HCT116 (cell line): ENCODE data around the gene DHRS7. TPM values are rescaled to one million over a fixed set of nuclear protein-coding genes. Genes with fewer than 3 reads are reported as not detected.

ENCODE experiments used
- ATAC-seq: fragments of 200-7000 bp; cut with Tn5 transposase; 2 replicates; pipeline ENCODE4 v1.9.1; 2020; ENCODE audit warnings: mild to moderate bottlenecking, moderate library complexity
- BruUV-seq: library from RNA; stranded (reverse); fragments of 400-500 nt; replicated peaks from 2 replicates; lab custom pipeline; 2021; lab: Mats Ljungman, UMichigan
- CTCF ChIA-PET: fragments of 300-600 bp; sonication (Branson Sonifier 250); formaldehyde crosslinking; loops from one replicate; lab custom pipeline; 2021; ENCODE audit warnings: antibody characterized with exemption; lab: Charles Lee
- POLR2A ChIA-PET: fragments of 300-600, 350-600 bp; sonication (Branson Sonifier 250); formaldehyde crosslinking; loops from one replicate; lab custom pipeline; 2021; ENCODE audit warnings: antibody characterized with exemption; lab: Charles Lee
- RAD21 ChIA-PET, 2 experiments: fragments of 300-600 bp; sonication (Branson Sonifier 250); formaldehyde crosslinking; loops; one replicate each; lab custom pipeline; 2023; ENCODE audit warnings: low total read pairs in 2 of 2; ENCODE audit not compliant: uncharacterized antibody in 2 of 2, unreplicated experiment in 2 of 2, low non-redundant PET in 1 of 2; lab: Charles Lee
- DNase-seq: peaks from one replicate; pipeline ENCODE4 v3.0.0-alpha.2; 2010; ENCODE audit warnings: low read depth, low spot score
- H2AFZ ChIP-seq: fragments of 200-600 bp; shearing (Covaris generic), sonication (generic); 2 replicates; pipeline ENCODE4 v1.6.1; 2017; ENCODE audit warnings: low read depth, mixed run types, mixed read lengths, antibody characterized with exemption, low read length; ENCODE audit not compliant: poor library complexity, severe bottlenecking
- H3K27ac ChIP-seq: 2 replicates; pipeline ENCODE4 v1.5.1; 2012; ENCODE audit warnings: low read depth, low read length
- H3K27me3 ChIP-seq: fragments of 200-600 bp; sonication (generic); 2 replicates; pipeline ENCODE4 v1.6.1; 2016; ENCODE audit warnings: mixed run types, low read length, mixed read lengths; ENCODE audit not compliant: insufficient read depth
- H3K36me3 ChIP-seq, 2 experiments: fragments of 200-500 bp in 1 of 2; fragments of 200-600 bp in 1 of 2; sonication (Bioruptor generic) in 1 of 2; sonication (generic) in 1 of 2; 2 replicates each; pipeline versions ENCODE4 v1.5.1 to v1.6.1; 2014 to 2016; ENCODE audit warnings: low read length in 2 of 2, inconsistent platforms in 1 of 2, mixed read lengths in 1 of 2, mixed run types in 1 of 2; ENCODE audit not compliant: insufficient read depth in 2 of 2, control insufficient read depth in 1 of 2
- H3K4me1 ChIP-seq, 2 experiments: fragments of 200-600 bp in 1 of 2; sonication (generic) in 1 of 2; 2 replicates each; pipeline versions ENCODE4 v1.5.1 to v1.6.1; 2012 to 2017; ENCODE audit warnings: low read length in 2 of 2, inconsistent platforms in 1 of 2, mild to moderate bottlenecking in 1 of 2, mixed read lengths in 1 of 2, mixed run types in 1 of 2, moderate library complexity in 1 of 2; ENCODE audit not compliant: insufficient read depth in 2 of 2, control insufficient read depth in 1 of 2
- H3K4me2 ChIP-seq: fragments of 200-600 bp; sonication (generic); 2 replicates; pipeline ENCODE4 v1.6.1; 2017; ENCODE audit warnings: mixed run types, low read length, mixed read lengths
- H3K4me3 ChIP-seq, 2 experiments: fragments of 200-600 bp in 1 of 2; sonication (generic) in 1 of 2; replicated peaks in 1 of 2; 2 replicates each; pipeline ENCODE4 v1.5.1; 2011 to 2016; ENCODE audit warnings: low read length in 2 of 2, control low read depth in 1 of 2, low read depth in 1 of 2, mild to moderate bottlenecking in 1 of 2, mixed read lengths in 1 of 2, mixed run types in 1 of 2
- H3K79me2 ChIP-seq: fragments of 200-600 bp; sonication (generic); 2 replicates; pipeline ENCODE4 v1.6.1; 2017; ENCODE audit warnings: mild to moderate bottlenecking, mixed run types, low read length, moderate library complexity, mixed read lengths; ENCODE audit not compliant: insufficient read depth
- H3K9ac ChIP-seq: fragments of 200-600 bp; sonication (generic); 2 replicates; pipeline ENCODE4 v1.6.1; 2016; ENCODE audit warnings: low read length, mixed read lengths
- H3K9me2 ChIP-seq: fragments of 200-600 bp; sonication (generic), shearing (Covaris generic); 2 replicates; pipeline ENCODE4 v1.6.1; 2017; ENCODE audit warnings: mixed run types, mild to moderate bottlenecking, moderate library complexity; ENCODE audit not compliant: insufficient read depth
- H3K9me3 ChIP-seq, 2 experiments: fragments of 200-500 bp in 1 of 2; fragments of 200-600 bp in 1 of 2; sonication (Bioruptor generic) in 1 of 2; sonication (generic) in 1 of 2; 2 replicates each; pipeline ENCODE4 v1.6.1; 2014 to 2017; ENCODE audit warnings: low read length in 2 of 2, mixed read lengths in 2 of 2, inconsistent platforms in 1 of 2, low read depth in 1 of 2, mild to moderate bottlenecking in 1 of 2, mixed run types in 1 of 2, moderate library complexity in 1 of 2; ENCODE audit not compliant: control insufficient read depth in 1 of 2, insufficient read depth in 1 of 2
- H4K20me1 ChIP-seq: fragments of 200-600 bp; sonication (generic), shearing (Covaris generic); 2 replicates; pipeline ENCODE4 v1.6.1; 2017; ENCODE audit warnings: mixed run types, mild to moderate bottlenecking, moderate library complexity; ENCODE audit not compliant: insufficient read depth
- ATF3 ChIP-seq: IDR thresholded peaks from 2 replicates; pipeline ENCODE4 v1.6.1; 2012
- CEBPB ChIP-seq: IDR thresholded peaks from 2 replicates; pipeline ENCODE4 v1.6.1; 2012; ENCODE audit warnings: low read depth
- CTCF ChIP-seq, 3 experiments: fragments of 200-600 bp in 1 of 3; sonication (generic) in 1 of 3; IDR thresholded peaks in 2 of 3; conservative IDR thresholded peaks in 1 of 3; 2 replicates each; pipeline ENCODE4 v1.5.1; 2012 to 2017; ENCODE audit warnings: low read depth in 2 of 3, low read length in 2 of 3, antibody characterized with exemption in 1 of 3, borderline replicate concordance in 1 of 3, control low read depth in 1 of 3, mild to moderate bottlenecking in 1 of 3, mixed read lengths in 1 of 3, mixed run types in 1 of 3, moderate library complexity in 1 of 3; ENCODE audit not compliant: insufficient read depth in 1 of 3
- EGR1 ChIP-seq: IDR thresholded peaks from 2 replicates; pipeline ENCODE4 v1.6.1; 2012; ENCODE audit warnings: low read depth
- ELF1 ChIP-seq: IDR thresholded peaks from 2 replicates; pipeline ENCODE4 v1.6.1; 2012; ENCODE audit warnings: low read depth, borderline replicate concordance
- EZH2 ChIP-seq: fragments of 200-600 bp; sonication (generic); IDR thresholded peaks from 2 replicates; pipeline ENCODE4 v1.6.1; 2017; ENCODE audit warnings: antibody characterized with exemption, mixed run types
- EZH2phosphoT487 ChIP-seq: fragments of 200-600 bp; IDR thresholded peaks from 2 replicates; pipeline ENCODE4 v1.6.1; 2018; ENCODE audit warnings: antibody characterized with exemption, borderline replicate concordance
- FOSL1 ChIP-seq: IDR thresholded peaks from 2 replicates; pipeline ENCODE4 v1.6.1; 2012; ENCODE audit warnings: low read depth
- JUND ChIP-seq: IDR thresholded peaks from 2 replicates; pipeline ENCODE4 v1.6.1; 2012
- POLR2A ChIP-seq: IDR thresholded peaks from 2 replicates; pipeline ENCODE4 v1.7.0; 2011; ENCODE audit warnings: borderline replicate concordance; ENCODE audit not compliant: insufficient read depth, insufficient read length; ENCODE audit errors: extremely low read depth
- SRF ChIP-seq: IDR thresholded peaks from 2 replicates; pipeline ENCODE4 v1.6.1; 2012; ENCODE audit warnings: low read depth
- TCF7L2 ChIP-seq: IDR thresholded peaks from 2 replicates; pipeline ENCODE4 v1.7.0; 2011; ENCODE audit warnings: borderline replicate concordance, inconsistent platforms; ENCODE audit not compliant: insufficient read depth, insufficient read length; ENCODE audit errors: extremely low read depth
- ZBTB33 ChIP-seq: IDR thresholded peaks from 2 replicates; pipeline ENCODE4 v1.6.1; 2011; ENCODE audit warnings: mild to moderate bottlenecking, low read length, moderate library complexity; ENCODE audit not compliant: insufficient replicate concordance; ENCODE audit errors: extremely low read depth
- intact Hi-C: fragments of 100-400 bp; cut with micrococcal nuclease; formaldehyde crosslinking; loops from 2 replicates; pipeline ENCODE4 v1.10.0; 2022
- total RNA-seq: library from RNA; stranded (reverse); gene quantifications from one replicate; pipeline ENCODE4 v1.2.1, GENCODE V29; 2021; ENCODE audit not compliant: unreplicated experiment

The DHRS7 gene
- total RNA-seq, 1 experiment from 2014 or later: 43.8 TPM

- Histone ChIP-seq H2AFZ (no peak overlapping the region), H3K36me3 (no peaks in the 10 kb centered on the region), H3K4me3 (no peak overlapping the region), H3K9me2 (no peaks in the 10 kb centered on the region), H3K4me1 (no peaks in the 10 kb centered on the region), H3K79me2 (no peaks in the 10 kb centered on the region), H3K4me2 (no peak overlapping the region), H3K9me3 (no peaks in the 10 kb centered on the region), H3K27ac (no peak overlapping the region), H4K20me1 (no peaks in the 10 kb centered on the region), H3K27me3 (no peaks in the 10 kb centered on the region), H3K9ac (no peak overlapping the region)
- ChIA-PET CTCF (no interaction called here), POLR2A (no interaction called here), RAD21 (no interaction called here)
- no TSS peak for BruUV-seq
- DNase-seq: no peak
- intact Hi-C loops: no loop called here
- no peak for TF ChIP-seq ATF3
- no peak for TF ChIP-seq POLR2A
- TF ChIP-seq EZH2phosphoT487: no peak
- no peak for TF ChIP-seq ZBTB33
- no peak for TF ChIP-seq CTCF (IDR thresholded peaks at IDR 0.05 in 2 of 3, conservative IDR thresholded peaks at IDR 0.05 in 1 of 3; ENCODE audit: borderline replicate concordance in 1 of 3, insufficient read depth in 1 of 3, low read depth in 2 of 3, low read length in 2 of 3)
- TF ChIP-seq JUND: no peak
- no peak for TF ChIP-seq FOSL1
- TF ChIP-seq EZH2: no peak
- no peak for TF ChIP-seq ELF1
- TF ChIP-seq EGR1: no peak
- no peak for TF ChIP-seq TCF7L2
- no peak for TF ChIP-seq CEBPB
- TF ChIP-seq SRF: no peak
- ATAC-seq: no peak
These were observed 41.8 kb upstream of the DHRS7 start for GRCh38 chr14:60206837-60207533.
